Thyroid gland (tissue), 4 donors: ENCODE data around the gene DNMT3L.

Experiments used
- POLR2A ChIP-seq, 2 donors: fragments of 450-650 bp; IDR thresholded peaks; one replicate each; pipeline ENCODE4 v1.6.1; 2017; ENCODE audit warnings: antibody characterized with exemption in 2 of 2, mild to moderate bottlenecking in 2 of 2, moderate library complexity in 1 of 2
- TF ChIP-seq, protein P1 (sequence below), 6 experiments: fragments of 200-600 bp in 3 of 6; fragments of 450-650 bp in 3 of 6; sonication (generic) in 3 of 6; IDR thresholded peaks; one replicate each; pipeline ENCODE4 v1.5.1; 2016 to 2019; ENCODE audit warnings: antibody characterized with exemption in 6 of 6, mild to moderate bottlenecking in 2 of 6, inconsistent platforms in 1 of 6, moderate library complexity in 1 of 6

DNA sequence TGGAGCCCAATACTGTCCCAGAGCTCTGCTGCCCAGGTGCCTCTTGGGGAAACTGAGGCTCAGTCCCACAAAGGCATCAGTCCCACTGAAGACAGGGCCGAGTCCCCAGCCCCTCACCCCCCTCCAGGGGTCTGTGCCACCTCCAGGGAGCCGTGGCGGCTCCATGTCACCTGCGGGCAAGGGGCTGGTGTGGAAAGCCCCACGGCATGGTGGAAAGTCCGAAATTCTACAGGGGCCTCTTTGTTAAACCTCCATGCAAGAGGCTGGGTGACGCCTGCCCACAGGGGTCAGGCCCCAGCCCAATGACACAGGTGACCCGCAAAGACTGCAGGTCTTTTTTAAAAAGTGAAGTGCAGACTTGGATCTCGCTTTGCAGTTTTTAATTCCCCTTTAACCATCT lies 20.7 kb upstream of the DNMT3L start:
- TF ChIP-seq, protein P1, sequence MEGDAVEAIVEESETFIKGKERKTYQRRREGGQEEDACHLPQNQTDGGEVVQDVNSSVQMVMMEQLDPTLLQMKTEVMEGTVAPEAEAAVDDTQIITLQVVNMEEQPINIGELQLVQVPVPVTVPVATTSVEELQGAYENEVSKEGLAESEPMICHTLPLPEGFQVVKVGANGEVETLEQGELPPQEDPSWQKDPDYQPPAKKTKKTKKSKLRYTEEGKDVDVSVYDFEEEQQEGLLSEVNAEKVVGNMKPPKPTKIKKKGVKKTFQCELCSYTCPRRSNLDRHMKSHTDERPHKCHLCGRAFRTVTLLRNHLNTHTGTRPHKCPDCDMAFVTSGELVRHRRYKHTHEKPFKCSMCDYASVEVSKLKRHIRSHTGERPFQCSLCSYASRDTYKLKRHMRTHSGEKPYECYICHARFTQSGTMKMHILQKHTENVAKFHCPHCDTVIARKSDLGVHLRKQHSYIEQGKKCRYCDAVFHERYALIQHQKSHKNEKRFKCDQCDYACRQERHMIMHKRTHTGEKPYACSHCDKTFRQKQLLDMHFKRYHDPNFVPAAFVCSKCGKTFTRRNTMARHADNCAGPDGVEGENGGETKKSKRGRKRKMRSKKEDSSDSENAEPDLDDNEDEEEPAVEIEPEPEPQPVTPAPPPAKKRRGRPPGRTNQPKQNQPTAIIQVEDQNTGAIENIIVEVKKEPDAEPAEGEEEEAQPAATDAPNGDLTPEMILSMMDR (IDR thresholded peaks at IDR 0.05): no peak
- no peak for TF ChIP-seq POLR2A (IDR thresholded peaks at IDR 0.05)
